IMR-90 (cell line): ENCODE measurements around the gene CLIC5.

Experiments used
- BHLHE40 ChIP-seq: fragments of 150-350 bp; IDR thresholded peaks from 2 replicates; pipeline ENCODE4 v1.6.1; 2016; ENCODE audit warnings: mild to moderate bottlenecking, low read depth, low read length
- CTCF ChIP-seq: conservative IDR thresholded peaks from 2 replicates; pipeline ENCODE4 v1.5.1; 2012; ENCODE audit warnings: mild to moderate bottlenecking, low read depth, low read length, improper control_type of control experiment
- MAFK ChIP-seq: IDR thresholded peaks from 2 replicates; pipeline ENCODE4 v1.6.1; 2012; ENCODE audit warnings: low read depth, low read length, improper control_type of control experiment
- POLR2A ChIP-seq: IDR thresholded peaks from 2 replicates; pipeline ENCODE4 v1.6.1; 2012; ENCODE audit warnings: mild to moderate bottlenecking, low read depth, low read length
- RAD21 ChIP-seq: IDR thresholded peaks from 2 replicates; pipeline ENCODE4 v1.6.1; 2012; ENCODE audit warnings: low read length, improper control_type of control experiment
- RCOR1 ChIP-seq: IDR thresholded peaks from 2 replicates; pipeline ENCODE4 v1.6.1; 2012; ENCODE audit warnings: mild to moderate bottlenecking, low read length, improper control_type of control experiment; ENCODE audit not compliant: insufficient replicate concordance
- RFX5 ChIP-seq: IDR thresholded peaks from 2 replicates; pipeline ENCODE4 v1.8.0; 2012; ENCODE audit warnings: low read depth, mild to moderate bottlenecking, low read length, moderate library complexity

GRCh38 chr6:45870531-45870930 lies 145.1 kb downstream of the CLIC5 start:
- TF ChIP-seq CTCF (no peak), BHLHE40 (no peak), POLR2A (no peak), RCOR1 (no peak), RAD21 (no peak), MAFK (no peak), RFX5 (no peak)
